Erythroblast (primary cell): ENCODE measurements around the gene USP17L12.
"Not testable (repeated sequence)": the region's sequence is repeated elsewhere in the genome, so short reads cannot be mapped to it uniquely, and the experiment has no call there.

Experiments used
- DNase-seq, 2 experiments: peaks; one replicate each; lab custom pipeline; 2025; lab: John Stamatoyannopoulos, UW

Gene USP17L12

GRCh38 chr4:9219852-9220251, at the start of gene USP17L12:
TSS of gene USP17L12 (plus strand) at chr4:9220152. CDS start at chr4:9220152, 0 bp downstream.
- not testable (repeated sequence) for DNase-seq

- not testable (repeated sequence) for DNase-seq
Measured at GRCh38 chr4:9210357-9210756, 9.6 kb upstream of the USP17L12 start, which contains the start of gene USP17L10. TSS of gene USP17L10 (plus strand) at chr4:9210657. CDS start at chr4:9210657, 0 bp downstream.

GRCh38 chr4:9214701-9215100, 5.3 kb upstream of the USP17L12 start:
- not testable (repeated sequence) for DNase-seq

- not testable (repeated sequence) for DNase-seq
Measured at GRCh38 chr4:9215105-9215504, 4.8 kb upstream of the USP17L12 start, which contains the start of gene USP17L11. TSS of gene USP17L11 (plus strand) at chr4:9215405. CDS start at chr4:9215405, 0 bp downstream.

- not testable (repeated sequence) for DNase-seq
Measured at GRCh38 chr4:9224596-9224995, 4.6 kb downstream of the USP17L12 start, which contains the start of gene USP17L13. TSS of gene USP17L13 (plus strand) at chr4:9224896. CDS start at chr4:9224896, 0 bp downstream.

GRCh38 chr4:9230249-9230648, 10.3 kb downstream of the USP17L12 start:
- not testable (repeated sequence) for DNase-seq

- not testable (repeated sequence) for DNase-seq
Measured at GRCh38 chr4:9234085-9234484, 14.1 kb downstream of the USP17L12 start, which contains the start of gene USP17L15. TSS of gene USP17L15 (plus strand) at chr4:9234385. CDS start at chr4:9234385, 0 bp downstream.

GRCh38 chr4:9238461-9238860, 18.5 kb downstream of the USP17L12 start:
- DNase-seq: not testable (repeated sequence)

GRCh38 chr4:9243579-9243978, 23.6 kb downstream of the USP17L12 start, which contains the start of gene USP17L17:
TSS of gene USP17L17 (plus strand) at chr4:9243879. CDS start at chr4:9243879, 0 bp downstream.
- not testable (repeated sequence) for DNase-seq

GRCh38 chr4:9247953-9248680, 28.2 kb downstream of the USP17L12 start, which contains the start of gene USP17L18:
TSS of gene USP17L18 (plus strand) at chr4:9248630. CDS start at chr4:9248630, 0 bp downstream.
- not testable (repeated sequence) for DNase-seq

- not testable (repeated sequence) for DNase-seq
Measured at GRCh38 chr4:9253078-9253477, 33.1 kb downstream of the USP17L12 start, which contains the start of gene USP17L19. TSS of gene USP17L19 (plus strand) at chr4:9253378. CDS start at chr4:9253378, 0 bp downstream.

GRCh38 chr4:9257824-9258223, 37.9 kb downstream of the USP17L12 start, which contains the start of gene USP17L20:
TSS of gene USP17L20 (plus strand) at chr4:9258124. CDS start at chr4:9258124, 0 bp downstream.
- not testable (repeated sequence) for DNase-seq

GRCh38 chr4:9262572-9262971, 42.6 kb downstream of the USP17L12 start, which contains the start of gene USP17L21:
TSS of gene USP17L21 (plus strand) at chr4:9262872. CDS start at chr4:9262872, 0 bp downstream.
- DNase-seq: not testable (repeated sequence)

- DNase-seq: not testable (repeated sequence)
Measured at GRCh38 chr4:9267319-9267718, 47.4 kb downstream of the USP17L12 start, which contains the start of gene USP17L22. TSS of gene USP17L22 (plus strand) at chr4:9267619. CDS start at chr4:9267619, 0 bp downstream.
